Transverse colon (tissue), 4 donors: Measurements from ENCODE around the gene TMEM170A. TPM values are rescaled to one million over a fixed set of nuclear protein-coding genes. Genes with fewer than 3 reads are reported as not detected.
"Not testable (repeated sequence)": the region's sequence is repeated elsewhere in the genome, so short reads cannot be mapped to it uniquely, and the experiment has no call there.

Experiments used
- DNase-seq: peaks from one replicate; pipeline ENCODE4 v3.0.0-alpha.2; 2019
- H3K27ac ChIP-seq, 4 donors: fragments of 200-600 bp; sonication (generic); 2 replicates each; pipeline ENCODE4 v1.5.1; 2016 to 2018; ENCODE audit warnings: inconsistent platforms in 4 of 4
- H3K27me3 ChIP-seq: fragments of 200-600 bp; sonication (generic); 2 replicates; pipeline ENCODE4 v1.5.1; 2017; ENCODE audit warnings: inconsistent platforms
- H3K36me3 ChIP-seq, 4 donors: fragments of 200-600 bp; sonication (generic); 2 replicates each; pipeline ENCODE4 v1.5.1; 2017 to 2019; ENCODE audit warnings: inconsistent platforms in 4 of 4
- H3K4me1 ChIP-seq, 4 donors: fragments of 200-600 bp; sonication (generic); 2 replicates each; pipeline ENCODE4 v1.5.1; 2017 to 2020; ENCODE audit warnings: inconsistent platforms in 4 of 4
- H3K4me3 ChIP-seq, 4 donors: fragments of 200-600 bp; sonication (generic); 1 replicate in 1 of 4; 2 replicates in 3 of 4; pipeline versions ENCODE4 v1.5.1 to v1.6.1; 2017 to 2019; ENCODE audit warnings: inconsistent platforms in 4 of 4
- H3K9me3 ChIP-seq, 2 donors: fragments of 200-600 bp; sonication (generic); 2 replicates each; pipeline ENCODE4 v1.5.1; 2017 to 2019; ENCODE audit warnings: inconsistent platforms in 2 of 2
- CTCF ChIP-seq, 5 experiments: fragments of 200-600 bp in 3 of 5; fragments of 450-650 bp in 2 of 5; sonication (generic) in 3 of 5; IDR thresholded peaks; 1 replicate in 2 of 5; 2 replicates in 3 of 5; pipeline ENCODE4 v1.5.1; 2016 to 2017; ENCODE audit warnings: antibody characterized with exemption in 5 of 5, inconsistent platforms in 3 of 5, mild to moderate bottlenecking in 2 of 5, moderate library complexity in 1 of 5
- EP300 ChIP-seq: sonication (generic); formaldehyde crosslinking; IDR thresholded peaks from one replicate; pipeline ENCODE4 v1.6.1; 2017; ENCODE audit warnings: antibody characterized with exemption, low read depth
- POLR2A ChIP-seq: fragments of 450-650 bp; IDR thresholded peaks from one replicate; pipeline ENCODE4 v1.6.1; 2016; ENCODE audit warnings: antibody characterized with exemption, mild to moderate bottlenecking, moderate library complexity
- POLR2AphosphoS5 ChIP-seq, 3 donors: sonication (generic); formaldehyde crosslinking; IDR thresholded peaks; one replicate each; pipeline ENCODE4 v1.6.1; 2016; ENCODE audit warnings: antibody characterized with exemption in 3 of 3
- WGBS, 2 donors: methylation state at CpG; one replicate each; pipeline ENCODE4 v1.1.5; 2018; ENCODE audit warnings: low coverage in 1 of 2; 5-methylcytosine and 5-hydroxymethylcytosine counted together
- in situ Hi-C, 4 donors: fragments of 200-750 bp; cut with MboI; loops; one replicate each; pipeline versions ENCODE4 v1.15.0 to v1.15.1; 2017; ENCODE audit warnings: low sequenced_read_pairs in 3 of 4, low pct_ligation_motif_present in 1 of 4, low pct_unique_long_range_greater_than_20kb in 1 of 4
- intact Hi-C: fragments of 100-400 bp; cut with DNase I; formaldehyde crosslinking; loops from one replicate; pipeline ENCODE4 v1.15.1; 2023; ENCODE audit warnings: low total_unique reads
- total RNA-seq, 4 donors: library from RNA; depleted of rRNA; stranded (reverse); fragments of >200 nt; gene quantifications; one replicate each; pipeline ENCODE4 v1.1.0, GENCODE V29; 2016

TMEM170A gene
- total RNA-seq, 4 donors from 2014 or later, result 16.5 to 96.7 (median 49.2) TPM

- Histone ChIP-seq H3K27ac (peak within 1 kb of the TSS; percentile 94 to 98 (median 96)), H3K4me3 (peak within 1 kb of the TSS; percentile 65 to 96 (median 75)), H3K36me3 (no peaks in the 10 kb centered on the region), H3K27me3 (no peaks in the 10 kb centered on the region), H3K9me3 (no peaks in the 10 kb centered on the region), H3K4me1 (peaks cover 0 to 29% (median 12%) of the 10 kb centered on the region in 4 donors)
- TF ChIP-seq EP300 (no peak), POLR2A (peak; percentile 67), CTCF (IDR thresholded peaks at IDR 0.05) (no peak), POLR2AphosphoS5 (IDR thresholded peaks at IDR 0.05) (peak; percentile 74 to 84 (median 78))
- in situ Hi-C loops (no loop called here), intact Hi-C loops (loop anchor here (5.0 kb wide), 1 partner anchor 214 kb away; the partner anchor contains the start of genes KARS1 and TERF2IP)
- 1% methylated on average over 56 of the region's 85 CpGs; no CpG with 5 or more reads in 1 of the 2 donors for WGBS, 2 donors
- DNase-seq, result peak; percentile 96
Observed at GRCh38 chr16:75432828-75433731, 31.4 kb downstream of the TMEM170A start, which contains the start of gene CFDP1. Gene CFDP1, minus strand, starts transcription at chr16:75433503. Its CDS starts 151 bp downstream, at chr16:75433352.

DNA sequence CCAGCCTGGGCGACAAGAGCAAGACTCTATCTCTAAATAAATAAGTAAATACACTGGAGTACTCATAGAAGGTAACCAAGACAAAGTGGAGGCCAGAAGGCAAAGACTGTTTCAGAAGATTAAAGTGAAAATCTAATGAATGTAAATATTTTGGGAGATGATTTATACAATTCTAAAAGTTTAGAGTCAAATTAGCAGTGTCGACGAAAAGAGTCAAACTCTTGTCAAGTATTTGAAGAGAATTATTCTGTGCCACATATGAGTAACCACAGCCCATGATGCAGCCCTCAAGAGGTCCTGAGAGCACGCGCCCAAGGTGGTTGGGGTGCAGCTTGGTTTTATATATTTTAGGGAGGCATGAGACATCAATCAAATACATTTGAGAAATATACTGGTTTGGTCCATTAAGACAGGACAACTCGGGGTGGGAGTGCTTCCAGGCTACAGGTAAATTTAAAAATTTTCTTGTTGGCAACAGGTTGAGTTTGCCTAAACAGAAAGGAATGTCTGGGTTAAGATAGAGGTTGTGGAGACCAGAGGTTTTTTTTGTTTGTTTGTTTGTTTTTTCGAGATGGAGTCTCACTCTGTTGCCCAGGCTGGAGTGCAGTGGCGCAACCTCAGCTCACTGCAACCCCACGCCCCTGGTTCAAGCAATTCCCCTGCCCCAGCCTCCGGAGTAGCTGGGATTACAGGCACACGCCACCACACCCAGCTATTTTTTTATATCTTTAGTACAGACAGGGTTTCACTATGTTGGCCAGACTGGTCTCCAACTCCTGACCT, 34.7 kb downstream of the TMEM170A start:
- intact Hi-C loops, result loop anchor here (5.0 kb wide), 1 partner anchor 217 kb away; the partner anchor contains the start of genes KARS1 and TERF2IP
- 80 to 84% methylated on average over 7 to 11 of the region's 11 CpGs for WGBS, 2 donors

GRCh38 chr16:75426524-75426923, 38.0 kb downstream of the TMEM170A start:
- DNase-seq, H3K27me3 ChIP-seq, H3K27ac ChIP-seq, intact Hi-C loops, H3K4me3 ChIP-seq, in situ Hi-C loops, H3K9me3 ChIP-seq, H3K36me3 ChIP-seq: not testable (repeated sequence)
- peaks cover 1 to 10% (median 2%) of the 10 kb centered on the region in 4 donors for H3K4me1 ChIP-seq
- 85% methylated on average over 2 of the region's 2 CpGs; no CpG with 5 or more reads in 1 of the 2 donors for WGBS, 2 donors

More for the DNA sequence above, 34.7 kb downstream of the TMEM170A start:
- Histone ChIP-seq H3K27ac (no peak overlapping the region), H3K36me3 (no peaks in the 10 kb centered on the region), H3K9me3 (no peaks in the 10 kb centered on the region), H3K4me3 (no peak overlapping the region), H3K27me3 (no peaks in the 10 kb centered on the region), H3K4me1 (peaks cover 0 to 24% (median 12%) of the 10 kb centered on the region in 4 donors)
- no peak for DNase-seq
- TF ChIP-seq CTCF (IDR thresholded peaks at IDR 0.05), result no peak
- no peak for TF ChIP-seq EP300
- in situ Hi-C loops, result no loop called here

DNA sequence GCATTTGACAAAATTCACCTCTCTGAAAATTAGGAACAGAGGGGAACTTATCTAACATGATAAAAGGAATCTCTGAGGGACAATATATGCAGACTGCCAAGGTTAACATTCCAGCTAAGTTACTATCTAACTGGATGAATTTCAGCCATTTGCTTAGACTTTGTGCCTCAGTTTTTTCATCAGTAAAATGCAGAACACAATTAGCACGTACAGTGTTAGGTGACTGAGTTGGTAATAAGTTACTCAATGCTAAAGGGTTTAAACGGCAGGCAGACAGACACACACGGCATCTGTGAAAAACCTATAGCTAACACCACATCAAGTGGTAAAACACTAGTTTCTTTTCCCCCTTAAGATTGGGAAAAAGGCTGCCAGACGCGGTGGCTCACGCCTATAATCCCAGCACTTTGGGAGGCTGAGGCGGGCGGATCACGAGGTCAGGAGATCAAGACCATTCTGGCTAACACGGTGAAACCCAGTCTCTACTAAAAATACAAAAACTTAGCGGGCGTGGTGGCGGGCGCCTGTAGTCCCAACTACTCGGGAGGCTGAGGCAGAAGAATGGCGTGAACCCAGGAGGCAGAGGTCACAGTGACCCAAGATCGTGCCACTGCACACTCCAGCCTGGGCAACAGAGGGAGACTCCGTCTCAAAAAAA, 40.3 kb downstream of the TMEM170A start:
- H3K9me3 ChIP-seq, DNase-seq, H3K4me3 ChIP-seq, H3K27ac ChIP-seq, intact Hi-C loops, in situ Hi-C loops, H3K36me3 ChIP-seq, H3K27me3 ChIP-seq: not testable (repeated sequence)
- peaks cover 6 to 13% (median 8%) of the 10 kb centered on the region in 4 donors for H3K4me1 ChIP-seq
- 87% methylated on average over 18 of the region's 18 CpGs; no CpG with 5 or more reads in 1 of the 2 donors for WGBS, 2 donors
